ENCODE results near the gene LAPTM5.

- TF ChIP-seq ZZZ3 (CRISPR knock-in tag; IDR thresholded peaks at IDR 0.05; ENCODE audit: borderline replicate concordance) (no peak), SRSF4 (IDR thresholded peaks at IDR 0.05; ENCODE audit: low read depth, low read length, poor library complexity, severe bottlenecking) (no peak), REST (IDR thresholded peaks at IDR 0.05; ENCODE audit: borderline replicate concordance in 1 of 2, low read depth in 1 of 2, low read length in 2 of 2) (no peak), GABPB1 (CRISPR knock-in tag; IDR thresholded peaks at IDR 0.05) (no peak), NR2F6 (IDR thresholded peaks at IDR 0.05) (no peak), NR2F6 (CRISPR knock-in tag; IDR thresholded peaks at IDR 0.05) (no peak), RERE (CRISPR knock-in tag; IDR thresholded peaks at IDR 0.05; ENCODE audit: low read depth) (no peak), MEIS1 (CRISPR knock-in tag; IDR thresholded peaks at IDR 0.05; ENCODE audit: borderline replicate concordance) (no peak), ZFP37 (CRISPR knock-in tag; IDR thresholded peaks at IDR 0.05; ENCODE audit: borderline replicate concordance) (no peak), CREM (IDR thresholded peaks at IDR 0.05) (no peak), CREM (CRISPR knock-in tag; IDR thresholded peaks at IDR 0.05) (no peak)
These were observed 45.0 kb downstream of the LAPTM5 start for GRCh38 chr1:30712583-30712982.

Measured in HepG2 (cell line).